ENCODE results near the gene PI4KA. TPM values are rescaled to one million over a fixed set of nuclear protein-coding genes. Genes with fewer than 3 reads are reported as not detected.

PI4KA gene
- total RNA-seq, 1 experiment from 2014 or later, result 65.8 TPM

GRCh38 chr22:20752873-20753272 lies 105.7 kb downstream of the PI4KA start:
- Histone ChIP-seq H2BK15ac (ENCODE audit: low read depth, low read length) (no peak overlapping the region), H3K4ac (ENCODE audit: low read depth, low read length) (no peak overlapping the region), H3K9ac (ENCODE audit: extremely low read depth, insufficient read length, low read length) (no peak overlapping the region), H3K14ac (ENCODE audit: insufficient read depth, low read length) (no peak overlapping the region), H4K5ac (ENCODE audit: insufficient read length, low read depth, low read length) (no peak overlapping the region), H2BK120ac (ENCODE audit: low read depth, low read length, poor library complexity, severe bottlenecking) (no peak overlapping the region), H3K27ac (ENCODE audit: insufficient read length, low read depth, low read length) (no peak overlapping the region), H2BK12ac (ENCODE audit: insufficient read length, low read depth, low read length) (no peak overlapping the region), H4K91ac (ENCODE audit: insufficient read length, low read depth, low read length) (no peak overlapping the region), H3K56ac (ENCODE audit: insufficient read length, low read depth, low read length) (no peak overlapping the region), H2AFZ (ENCODE audit: low read length) (no peak overlapping the region), H4K20me1 (ENCODE audit: control insufficient read depth, insufficient read depth, insufficient read length) (no peaks in the 10 kb centered on the region), H2AK5ac (ENCODE audit: insufficient read length, low read length) (no peak overlapping the region), H2BK20ac (ENCODE audit: low read depth, low read length, poor library complexity, severe bottlenecking) (no peak overlapping the region), H3K9me3 (ENCODE audit: control insufficient read depth, low read depth, low read length) (no peaks in the 10 kb centered on the region), H3K27me3 (ENCODE audit: insufficient read depth, low read length) (no peaks in the 10 kb centered on the region; the same call in 1 of the 2 replicates), H3K79me1 (ENCODE audit: insufficient read depth, low read depth, low read length, poor library complexity, severe bottlenecking) (no peaks in the 10 kb centered on the region), H2BK5ac (ENCODE audit: insufficient read length, low read length) (no peak overlapping the region), H3T11ph (ENCODE audit: low read length) (no peak overlapping the region), H3K23ac (ENCODE audit: insufficient read length, low read depth, low read length) (no peak overlapping the region), H3K23me2 (ENCODE audit: insufficient read length, low read depth, low read length, poor library complexity, severe bottlenecking) (no peaks in the 10 kb centered on the region), H3K18ac (ENCODE audit: insufficient read length, low read depth, low read length) (no peak overlapping the region), H3K4me1 (ENCODE audit: insufficient read depth, low read length) (no peaks in the 10 kb centered on the region), H3K79me2 (ENCODE audit: insufficient read depth, low read length) (no peaks in the 10 kb centered on the region), H3K4me2 (ENCODE audit: insufficient read depth, insufficient read length, low read length) (no peak overlapping the region), H4K8ac (replicated peaks; ENCODE audit: insufficient read length, low read depth, low read length) (no peak overlapping the region)
- Mint-ChIP-seq H3K27me3 (ENCODE audit: low read depth) (no peaks in the 10 kb centered on the region), H3K27ac (no peak overlapping the region), H3K4me1 (0 out of 4 replicates have a peak, but pooled peaks cover 0 to 3% of the 10 kb centered on the region in 2 experiments), H3K4me3 (no peak overlapping the region), H3K9me3 (no peaks in the 10 kb centered on the region), H3K36me3 (ENCODE audit: insufficient read depth in 1 of 3, low read depth in 3 of 3) (peaks cover 0 to 31% (median 1%) of the 10 kb centered on the region in 3 experiments; a peak in 4 of 7 replicates)
- DNase-seq, result no peak
- no peak for TF ChIP-seq CTCF (conservative IDR thresholded peaks at IDR 0.05)
- no CpG with 5 or more reads among the region's 10 CpGs for WGBS (ENCODE audit: extremely low coverage, insufficient read length, low lambda C conversion rate)
